OCI-LY1 (cell line): ENCODE measurements around the gene PLEKHJ1.

Experiments
- CTCF ChIP-seq: fragments of 200-600 bp; sonication (generic), shearing (Covaris generic); IDR thresholded peaks from 2 replicates; pipeline ENCODE4 v1.5.1; 2017; ENCODE audit warnings: mild to moderate bottlenecking, antibody characterized with exemption, low read length, moderate library complexity, mixed read lengths
- EZH2 ChIP-seq: fragments of 200-600 bp; sonication (generic), shearing (Covaris generic); IDR thresholded peaks from 2 replicates; pipeline ENCODE4 v1.8.0; 2017; ENCODE audit warnings: borderline replicate concordance, mixed run types, mild to moderate bottlenecking, antibody characterized with exemption, low read length, moderate library complexity, mixed read lengths

GRCh38 chr19:2237869-2238153 lies 1.7 kb upstream of the PLEKHJ1 start:
- TF ChIP-seq CTCF (no peak), EZH2 (no peak)
